ENCODE results near the gene DIAPH3.

DNA sequence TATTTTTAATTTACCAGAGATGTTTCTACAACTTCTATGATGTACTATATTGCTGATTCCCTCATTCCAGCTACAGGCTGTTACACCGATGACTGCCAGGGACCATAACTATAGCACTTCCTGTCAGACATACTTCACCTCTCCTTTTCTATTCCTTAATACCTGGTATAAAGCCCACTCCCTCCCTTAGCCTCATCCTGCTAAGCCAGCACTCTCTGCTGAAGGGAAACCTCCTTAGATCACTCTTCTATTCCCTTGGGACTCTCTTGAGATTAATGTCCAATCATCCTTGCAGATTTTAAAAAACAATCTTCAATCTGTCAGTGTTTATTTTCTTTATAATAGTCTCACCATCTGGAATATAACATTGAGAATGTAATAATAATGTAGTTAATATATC lies 127.9 kb downstream of the DIAPH3 start:
- TF ChIP-seq, protein P1, sequence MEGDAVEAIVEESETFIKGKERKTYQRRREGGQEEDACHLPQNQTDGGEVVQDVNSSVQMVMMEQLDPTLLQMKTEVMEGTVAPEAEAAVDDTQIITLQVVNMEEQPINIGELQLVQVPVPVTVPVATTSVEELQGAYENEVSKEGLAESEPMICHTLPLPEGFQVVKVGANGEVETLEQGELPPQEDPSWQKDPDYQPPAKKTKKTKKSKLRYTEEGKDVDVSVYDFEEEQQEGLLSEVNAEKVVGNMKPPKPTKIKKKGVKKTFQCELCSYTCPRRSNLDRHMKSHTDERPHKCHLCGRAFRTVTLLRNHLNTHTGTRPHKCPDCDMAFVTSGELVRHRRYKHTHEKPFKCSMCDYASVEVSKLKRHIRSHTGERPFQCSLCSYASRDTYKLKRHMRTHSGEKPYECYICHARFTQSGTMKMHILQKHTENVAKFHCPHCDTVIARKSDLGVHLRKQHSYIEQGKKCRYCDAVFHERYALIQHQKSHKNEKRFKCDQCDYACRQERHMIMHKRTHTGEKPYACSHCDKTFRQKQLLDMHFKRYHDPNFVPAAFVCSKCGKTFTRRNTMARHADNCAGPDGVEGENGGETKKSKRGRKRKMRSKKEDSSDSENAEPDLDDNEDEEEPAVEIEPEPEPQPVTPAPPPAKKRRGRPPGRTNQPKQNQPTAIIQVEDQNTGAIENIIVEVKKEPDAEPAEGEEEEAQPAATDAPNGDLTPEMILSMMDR (IDR thresholded peaks at IDR 0.05), result no peak
- no peak for TF ChIP-seq EP300 (IDR thresholded peaks at IDR 0.05)

Measured in sigmoid colon (tissue), 4 donors.